PFSK-1 (cell line): Measurements from ENCODE around the gene MTTP.

Experiments
- FOXP2 ChIP-seq: optimal IDR thresholded peaks from 2 replicates; pipeline ENCODE3; 2011; ENCODE audit warnings: borderline replicate concordance, control low read depth, inconsistent platforms; ENCODE audit not compliant: insufficient read depth; ENCODE audit errors: extremely low read length, extremely low read depth
- POLR2AphosphoS5 ChIP-seq: IDR thresholded peaks from 2 replicates; pipeline ENCODE4 v1.6.1; 2012; ENCODE audit warnings: low read depth, mild to moderate bottlenecking, control low read depth, low read length, moderate library complexity
- SIN3A ChIP-seq: IDR thresholded peaks from 2 replicates; pipeline ENCODE4 v1.6.1; 2012; ENCODE audit warnings: mild to moderate bottlenecking, low read length, moderate library complexity, borderline replicate concordance; ENCODE audit not compliant: insufficient read depth
- TF ChIP-seq, protein P1 (sequence below), 2 experiments: IDR thresholded peaks; 2 replicates each; pipeline versions ENCODE4 v1.6.1 to v1.8.0; 2011 to 2012; ENCODE audit warnings: low read depth in 2 of 2, low read length in 2 of 2, control low read depth in 1 of 2, inconsistent platforms in 1 of 2, mild to moderate bottlenecking in 1 of 2, moderate library complexity in 1 of 2; ENCODE audit not compliant: insufficient read depth in 1 of 2

DNA sequence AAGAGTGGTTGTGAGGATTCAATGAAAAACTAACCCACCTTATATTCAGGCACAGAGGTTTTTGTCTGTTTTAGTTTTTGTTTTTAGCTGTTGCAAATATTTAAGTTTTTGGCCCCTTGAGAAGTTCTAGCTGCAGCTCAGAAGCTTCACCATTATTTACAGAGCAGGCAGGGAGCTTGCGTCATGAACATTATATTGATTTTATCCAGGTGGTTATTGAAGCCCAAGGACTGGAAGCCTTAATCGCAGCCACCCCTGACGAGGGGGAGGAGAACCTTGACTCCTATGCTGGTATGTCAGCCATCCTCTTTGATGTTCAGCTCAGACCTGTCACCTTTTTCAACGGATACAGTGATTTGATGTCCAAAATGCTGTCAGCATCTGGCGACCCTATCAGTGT is 38.1 kb downstream of the MTTP start:
- TF ChIP-seq, protein P1, sequence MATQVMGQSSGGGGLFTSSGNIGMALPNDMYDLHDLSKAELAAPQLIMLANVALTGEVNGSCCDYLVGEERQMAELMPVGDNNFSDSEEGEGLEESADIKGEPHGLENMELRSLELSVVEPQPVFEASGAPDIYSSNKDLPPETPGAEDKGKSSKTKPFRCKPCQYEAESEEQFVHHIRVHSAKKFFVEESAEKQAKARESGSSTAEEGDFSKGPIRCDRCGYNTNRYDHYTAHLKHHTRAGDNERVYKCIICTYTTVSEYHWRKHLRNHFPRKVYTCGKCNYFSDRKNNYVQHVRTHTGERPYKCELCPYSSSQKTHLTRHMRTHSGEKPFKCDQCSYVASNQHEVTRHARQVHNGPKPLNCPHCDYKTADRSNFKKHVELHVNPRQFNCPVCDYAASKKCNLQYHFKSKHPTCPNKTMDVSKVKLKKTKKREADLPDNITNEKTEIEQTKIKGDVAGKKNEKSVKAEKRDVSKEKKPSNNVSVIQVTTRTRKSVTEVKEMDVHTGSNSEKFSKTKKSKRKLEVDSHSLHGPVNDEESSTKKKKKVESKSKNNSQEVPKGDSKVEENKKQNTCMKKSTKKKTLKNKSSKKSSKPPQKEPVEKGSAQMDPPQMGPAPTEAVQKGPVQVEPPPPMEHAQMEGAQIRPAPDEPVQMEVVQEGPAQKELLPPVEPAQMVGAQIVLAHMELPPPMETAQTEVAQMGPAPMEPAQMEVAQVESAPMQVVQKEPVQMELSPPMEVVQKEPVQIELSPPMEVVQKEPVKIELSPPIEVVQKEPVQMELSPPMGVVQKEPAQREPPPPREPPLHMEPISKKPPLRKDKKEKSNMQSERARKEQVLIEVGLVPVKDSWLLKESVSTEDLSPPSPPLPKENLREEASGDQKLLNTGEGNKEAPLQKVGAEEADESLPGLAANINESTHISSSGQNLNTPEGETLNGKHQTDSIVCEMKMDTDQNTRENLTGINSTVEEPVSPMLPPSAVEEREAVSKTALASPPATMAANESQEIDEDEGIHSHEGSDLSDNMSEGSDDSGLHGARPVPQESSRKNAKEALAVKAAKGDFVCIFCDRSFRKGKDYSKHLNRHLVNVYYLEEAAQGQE (IDR thresholded peaks at IDR 0.05; ENCODE audit: insufficient read depth in 1 of 2, low read depth in 2 of 2, low read length in 2 of 2) = no peak
- TF ChIP-seq POLR2AphosphoS5 (no peak), SIN3A (no peak), FOXP2 (no peak)
